ENCODE results near the gene HINFP.

The HINFP gene

DNA sequence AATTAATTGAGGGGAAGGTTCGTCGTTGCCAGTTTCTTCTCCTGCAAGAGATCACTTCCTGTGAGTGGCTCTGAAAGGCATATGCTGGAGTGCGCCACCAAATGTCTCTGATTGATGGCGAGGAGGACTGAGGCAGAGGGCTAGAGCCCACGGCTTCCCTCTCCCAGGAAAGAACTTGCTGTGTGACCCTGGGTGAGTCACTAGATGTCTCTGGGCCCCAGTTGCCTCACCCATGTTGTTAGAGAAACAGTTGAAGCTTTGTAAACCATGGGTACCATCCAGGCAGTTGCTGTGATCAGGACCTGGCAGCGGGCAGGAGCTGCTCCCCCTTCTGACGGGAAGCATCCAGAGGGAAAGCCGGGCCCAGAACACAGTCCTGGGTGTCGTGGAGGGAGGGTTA is 30.7 kb downstream of the HINFP start:
- no peak for TF ChIP-seq ZFX (IDR thresholded peaks at IDR 0.05; ENCODE audit: borderline replicate concordance)
- TF ChIP-seq, protein P1, sequence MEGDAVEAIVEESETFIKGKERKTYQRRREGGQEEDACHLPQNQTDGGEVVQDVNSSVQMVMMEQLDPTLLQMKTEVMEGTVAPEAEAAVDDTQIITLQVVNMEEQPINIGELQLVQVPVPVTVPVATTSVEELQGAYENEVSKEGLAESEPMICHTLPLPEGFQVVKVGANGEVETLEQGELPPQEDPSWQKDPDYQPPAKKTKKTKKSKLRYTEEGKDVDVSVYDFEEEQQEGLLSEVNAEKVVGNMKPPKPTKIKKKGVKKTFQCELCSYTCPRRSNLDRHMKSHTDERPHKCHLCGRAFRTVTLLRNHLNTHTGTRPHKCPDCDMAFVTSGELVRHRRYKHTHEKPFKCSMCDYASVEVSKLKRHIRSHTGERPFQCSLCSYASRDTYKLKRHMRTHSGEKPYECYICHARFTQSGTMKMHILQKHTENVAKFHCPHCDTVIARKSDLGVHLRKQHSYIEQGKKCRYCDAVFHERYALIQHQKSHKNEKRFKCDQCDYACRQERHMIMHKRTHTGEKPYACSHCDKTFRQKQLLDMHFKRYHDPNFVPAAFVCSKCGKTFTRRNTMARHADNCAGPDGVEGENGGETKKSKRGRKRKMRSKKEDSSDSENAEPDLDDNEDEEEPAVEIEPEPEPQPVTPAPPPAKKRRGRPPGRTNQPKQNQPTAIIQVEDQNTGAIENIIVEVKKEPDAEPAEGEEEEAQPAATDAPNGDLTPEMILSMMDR (IDR thresholded peaks at IDR 0.05) = no peak
- no peak overlapping the region for H3K27ac ChIP-seq

DNA sequence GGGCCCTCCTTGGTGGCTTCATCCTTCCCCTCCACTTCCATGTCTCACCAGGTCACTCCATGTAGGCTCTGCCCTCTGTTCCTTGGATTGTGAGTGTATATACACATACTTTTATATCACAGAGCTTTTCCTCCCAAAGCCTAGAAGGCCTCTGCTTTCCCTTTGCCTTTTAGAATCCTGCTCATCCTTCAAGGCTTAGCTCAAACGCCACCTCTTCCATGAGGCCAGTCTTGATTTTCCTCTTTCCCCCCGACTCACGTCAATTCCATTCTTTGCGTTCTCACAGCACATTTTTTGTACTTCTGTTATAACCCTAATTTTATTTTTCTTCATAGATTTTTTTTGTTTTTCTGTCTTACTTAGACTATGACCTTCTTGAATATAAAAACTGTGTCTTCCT is 31.2 kb downstream of the HINFP start:
- no peak for TF ChIP-seq ZFX (IDR thresholded peaks at IDR 0.05; ENCODE audit: borderline replicate concordance)
- TF ChIP-seq, protein P1 (IDR thresholded peaks at IDR 0.05) = no peak

DNA sequence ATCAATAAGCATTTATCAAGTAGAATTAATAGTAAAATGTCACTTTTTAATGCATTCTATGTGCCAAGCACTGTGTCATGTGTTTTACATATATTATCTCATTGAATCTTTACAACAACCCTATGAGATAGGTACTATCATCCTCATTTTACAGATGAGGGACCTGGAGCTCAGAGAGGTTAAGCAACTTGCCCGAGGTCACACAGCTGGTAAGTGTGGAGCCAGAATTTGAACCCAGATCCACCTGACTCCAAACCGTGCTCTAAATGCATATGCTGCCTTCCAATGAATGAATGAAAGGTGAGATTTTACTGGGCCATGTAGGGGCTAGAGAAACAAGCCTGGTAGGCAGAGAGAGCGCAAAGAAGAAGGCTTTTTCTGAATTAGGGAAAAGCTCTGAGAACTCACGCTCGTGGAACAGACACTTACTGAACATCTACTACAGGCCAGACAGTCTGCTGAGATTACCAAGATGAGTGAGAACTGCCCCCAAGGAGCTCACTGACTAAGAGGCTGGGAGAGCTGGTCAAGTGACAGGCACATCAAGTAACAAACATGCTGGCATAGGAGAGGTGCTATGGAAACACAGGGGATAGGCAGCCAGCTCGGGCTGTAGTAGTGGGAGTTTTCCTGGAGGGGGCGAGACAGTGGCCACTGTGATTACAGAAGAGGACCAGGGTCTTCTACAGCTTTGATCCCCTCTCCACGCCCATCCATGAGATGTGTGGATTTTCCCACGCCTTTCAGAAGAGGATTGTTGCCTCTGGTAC is 31.9 kb downstream of the HINFP start:
- no peak overlapping the region for H3K27ac ChIP-seq
- no peak for TF ChIP-seq ZFX (IDR thresholded peaks at IDR 0.05; ENCODE audit: borderline replicate concordance)
- TF ChIP-seq, protein P1 (IDR thresholded peaks at IDR 0.05) = no peak

More for the DNA sequence above, 31.2 kb downstream of the HINFP start:
- H3K27ac ChIP-seq = no peak overlapping the region

DNA sequence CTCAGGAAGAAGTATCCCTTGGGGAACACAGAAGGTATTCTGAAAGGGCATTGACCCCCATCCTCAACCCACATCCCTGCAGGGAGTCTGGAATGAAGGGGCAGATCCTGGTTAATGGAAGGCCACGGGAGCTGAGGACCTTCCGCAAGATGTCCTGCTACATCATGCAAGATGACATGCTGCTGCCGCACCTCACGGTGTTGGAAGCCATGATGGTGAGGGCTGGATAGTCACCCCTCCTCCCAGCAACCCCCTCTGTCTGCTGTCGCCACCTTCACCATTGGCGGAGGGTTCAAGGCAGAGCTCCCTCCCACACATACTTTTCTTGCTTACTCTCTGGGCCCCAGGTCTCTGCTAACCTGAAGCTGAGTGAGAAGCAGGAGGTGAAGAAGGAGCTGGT is 32.8 kb downstream of the HINFP start:
- no peak overlapping the region for H3K27ac ChIP-seq
- TF ChIP-seq ZFX (IDR thresholded peaks at IDR 0.05; ENCODE audit: borderline replicate concordance) = no peak
- TF ChIP-seq, protein P1 (IDR thresholded peaks at IDR 0.05) = no peak

DNA sequence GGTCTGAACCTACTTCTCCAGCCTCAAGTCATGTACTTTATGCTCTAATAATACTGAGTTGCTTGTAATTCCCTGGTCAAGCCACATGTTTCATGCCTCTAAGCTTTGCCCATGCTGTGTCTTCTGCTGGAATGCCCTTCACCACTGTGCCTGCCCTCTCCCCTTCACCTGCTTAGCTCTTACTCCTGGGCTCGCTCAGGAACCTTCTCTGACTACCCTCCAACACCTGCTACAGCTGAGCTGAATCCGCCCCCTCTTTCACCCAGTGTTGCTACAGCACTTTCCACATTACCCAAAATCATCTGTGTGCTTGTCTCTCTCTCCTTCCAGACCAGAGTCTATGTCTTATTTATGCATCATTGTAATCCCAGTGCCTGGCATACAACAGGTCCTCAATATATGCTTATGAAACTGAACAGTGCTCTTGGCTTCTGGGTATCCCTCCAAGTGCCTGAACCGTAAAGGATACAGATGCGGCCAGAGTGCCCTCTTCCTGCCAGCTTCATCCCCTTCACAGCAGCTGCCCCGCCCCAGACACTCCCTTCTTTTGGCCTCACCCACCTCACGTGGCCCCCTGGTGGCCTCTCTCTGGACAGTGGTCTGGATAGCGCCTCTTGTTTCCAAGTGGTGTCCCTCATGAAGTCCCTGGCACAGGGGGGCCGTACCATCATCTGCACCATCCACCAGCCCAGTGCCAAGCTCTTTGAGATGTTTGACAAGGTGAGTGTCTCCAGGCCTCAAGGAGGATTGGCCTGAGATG is 34.5 kb downstream of the HINFP start:
- H3K27ac ChIP-seq = no peak overlapping the region
- TF ChIP-seq ZFX (IDR thresholded peaks at IDR 0.05; ENCODE audit: borderline replicate concordance) = no peak
- TF ChIP-seq, protein P1 (IDR thresholded peaks at IDR 0.05) = peak; percentile 39

DNA sequence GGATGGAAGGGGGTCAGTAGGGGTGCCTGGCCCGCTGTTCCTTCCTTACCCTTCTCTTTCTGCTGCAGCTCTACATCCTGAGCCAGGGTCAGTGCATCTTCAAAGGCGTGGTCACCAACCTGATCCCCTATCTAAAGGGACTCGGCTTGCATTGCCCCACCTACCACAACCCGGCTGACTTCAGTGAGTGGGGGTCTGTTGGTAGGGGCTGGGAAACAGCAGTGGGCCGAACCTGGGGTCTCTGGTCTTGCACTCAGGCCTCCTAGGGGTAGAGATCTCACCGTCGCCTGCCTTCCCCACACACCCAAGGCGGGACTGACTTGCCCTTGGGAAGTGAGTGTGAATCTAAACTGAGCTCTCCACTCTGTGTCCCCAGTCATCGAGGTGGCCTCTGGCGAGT is 35.1 kb downstream of the HINFP start:
- no peak overlapping the region for H3K27ac ChIP-seq
- no peak for TF ChIP-seq ZFX (IDR thresholded peaks at IDR 0.05; ENCODE audit: borderline replicate concordance)
- TF ChIP-seq, protein P1 (IDR thresholded peaks at IDR 0.05) = no peak

DNA sequence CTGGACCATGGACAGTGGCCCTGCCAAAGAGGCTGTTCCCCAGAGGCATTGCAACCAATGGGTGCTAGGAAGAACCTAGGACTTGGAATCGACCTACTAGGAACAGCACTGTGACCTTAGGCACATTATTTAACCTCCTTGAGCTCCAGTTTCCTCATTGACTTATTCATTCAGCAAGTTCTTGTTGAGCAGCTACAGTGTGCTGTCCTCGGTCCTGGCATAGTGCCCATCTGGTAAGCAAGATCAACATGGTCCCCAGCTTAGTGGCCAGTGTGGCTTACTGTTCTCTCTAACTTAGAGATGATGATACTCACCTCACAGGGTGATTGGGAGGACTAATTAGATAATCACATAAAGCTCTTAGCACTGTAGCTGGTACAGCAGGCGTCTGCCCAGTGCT is 35.7 kb downstream of the HINFP start:
- H3K27ac ChIP-seq = no peak overlapping the region
- TF ChIP-seq, protein P1 (IDR thresholded peaks at IDR 0.05) = no peak
- TF ChIP-seq ZFX (IDR thresholded peaks at IDR 0.05; ENCODE audit: borderline replicate concordance) = no peak

All from 22Rv1 (cell line).